GM12878 (cell line): ENCODE data around the gene GSE1. TPM values are rescaled to one million over a fixed set of nuclear protein-coding genes. Genes with fewer than 3 reads are reported as not detected.

ENCODE experiments used
- ATAC-seq: fragments of 200-7000 bp; cut with Tn5 transposase; 3 replicates; pipeline ENCODE4 v1.9.1; 2020; ENCODE audit warnings: mild to moderate bottlenecking, moderate library complexity
- BruUV-seq: library from RNA; stranded (reverse); fragments of 400-500 nt; replicated peaks from 2 replicates; lab custom pipeline; 2021; lab: Mats Ljungman, UMichigan
- CTCF ChIA-PET: fragments of 300-600 bp; sonication (Branson Sonifier 250); formaldehyde crosslinking; extraction: SDS; loops from one replicate; lab custom pipeline; 2021; ENCODE audit warnings: inconsistent platforms; lab: Yijun Ruan, JAX
- POLR2A ChIA-PET: fragments of 350-600 bp; formaldehyde crosslinking; extraction: SDS; loops from one replicate; lab custom pipeline; 2021; ENCODE audit warnings: inconsistent platforms; lab: Charles Lee
- RAD21 ChIA-PET: fragments of 300-600 bp; sonication (Branson Sonifier 250); formaldehyde crosslinking; loops from one replicate; lab custom pipeline; 2023; ENCODE audit warnings: antibody characterized with exemption; ENCODE audit not compliant: unreplicated experiment; lab: Charles Lee
- SMC1A ChIA-PET: fragments of 300-600 bp; sonication (Branson Sonifier 250); formaldehyde crosslinking; loops from one replicate; lab custom pipeline; 2023; ENCODE audit not compliant: unreplicated experiment, uncharacterized antibody; lab: Charles Lee
- DNase-seq: peaks from one replicate; pipeline ENCODE4 v3.0.0-alpha.2; 2011; ENCODE audit warnings: low read depth, low spot score
- FAIRE-seq: peaks from 3 replicates; lab custom pipeline; 2011; peaks lifted over from hg19 to GRCh38; lab: Jason Lieb, UNC
- H2AFZ ChIP-seq: 2 replicates; pipeline ENCODE4 v1.6.0; 2011; ENCODE audit warnings: low read depth, low read length, control low read depth; ENCODE audit not compliant: control insufficient read depth
- H3K27ac ChIP-seq: 2 replicates; pipeline ENCODE4 v1.5.1; 2011; ENCODE audit warnings: control low read depth; ENCODE audit not compliant: control insufficient read depth, insufficient read depth
- H3K27me3 ChIP-seq, 2 experiments: replicated peaks in 1 of 2; 2 replicates each; pipeline versions ENCODE4 v1.6.0 to v1.6.1; 2011; ENCODE audit warnings: low read length in 1 of 2; ENCODE audit not compliant: control insufficient read depth in 2 of 2, insufficient read depth in 2 of 2
- H3K36me3 ChIP-seq, 2 experiments: 2 replicates each; pipeline ENCODE4 v1.5.1; 2011; ENCODE audit warnings: low read length in 1 of 2; ENCODE audit not compliant: control insufficient read depth in 2 of 2, insufficient read depth in 2 of 2
- H3K4me1 ChIP-seq: 2 replicates; pipeline ENCODE4 v1.6.1; 2011; ENCODE audit warnings: mild to moderate bottlenecking, low read length, moderate library complexity, mixed read lengths; ENCODE audit not compliant: control insufficient read depth, insufficient read depth
- H3K4me2 ChIP-seq: 2 replicates; pipeline ENCODE4 v1.6.0; 2011; ENCODE audit warnings: control low read depth; ENCODE audit not compliant: control insufficient read depth, insufficient read depth
- H3K4me3 ChIP-seq: fragments of 200-600 bp; sonication (generic); 2 replicates; pipeline ENCODE4 v1.5.1; 2016
- H3K79me2 ChIP-seq: 2 replicates; pipeline ENCODE4 v1.6.0; 2011; ENCODE audit warnings: low read length; ENCODE audit not compliant: control insufficient read depth, insufficient read depth
- H3K9ac ChIP-seq: 2 replicates; pipeline ENCODE4 v1.8.0; 2011; ENCODE audit warnings: low read length, control low read depth, mixed read lengths; ENCODE audit not compliant: control insufficient read depth, insufficient read depth
- H3K9me3 ChIP-seq: replicated peaks from 3 replicates; pipeline ENCODE4 v1.5.1; 2011; ENCODE audit warnings: mild to moderate bottlenecking, low read length; ENCODE audit not compliant: control insufficient read depth, insufficient read depth
- H4K20me1 ChIP-seq: 2 replicates; pipeline ENCODE4 v1.6.0; 2011; ENCODE audit not compliant: control insufficient read depth, insufficient read depth
- CTCF ChIP-seq, 3 experiments: IDR thresholded peaks in 2 of 3; conservative IDR thresholded peaks in 1 of 3; 2 replicates each; pipeline ENCODE4 v1.5.1; 2011; ENCODE audit warnings: low read depth in 3 of 3, low read length in 3 of 3, mild to moderate bottlenecking in 3 of 3, control low read depth in 2 of 3, moderate library complexity in 2 of 3, inconsistent platforms in 1 of 3, mixed read lengths in 1 of 3; ENCODE audit not compliant: control insufficient read depth in 2 of 3, insufficient read depth in 1 of 3; ENCODE audit errors: extremely low read depth in 1 of 3
- E2F8 ChIP-seq: fragments of 450-650 bp; IDR thresholded peaks from 2 replicates; pipeline ENCODE4 v1.6.1; 2018; ENCODE audit warnings: mild to moderate bottlenecking, low read depth, moderate library complexity; ENCODE audit not compliant: partially characterized antibody
- E4F1 ChIP-seq: fragments of 450-650 bp; IDR thresholded peaks from 2 replicates; pipeline ENCODE4 v1.6.1; 2018; ENCODE audit warnings: borderline replicate concordance, mild to moderate bottlenecking; ENCODE audit not compliant: partially characterized antibody
- PAX8 ChIP-seq: fragments of 450-650 bp; IDR thresholded peaks from 2 replicates; pipeline ENCODE4 v1.6.1; 2017; ENCODE audit warnings: mild to moderate bottlenecking, moderate library complexity
- WGBS: methylation state at CpG from one replicate; pipeline ENCODE4 v1.1.6; 2016; ENCODE audit warnings: low lambda C conversion rate; ENCODE audit not compliant: insufficient replicate concordance, insufficient coverage; ENCODE audit errors: missing lambda C conversion rate; 5-methylcytosine and 5-hydroxymethylcytosine counted together
- in situ Hi-C: fragments of 300-500 bp; cut with MboI; formaldehyde crosslinking; loops from 9 replicates; pipeline ENCODE4 v1.14.3; 2018; ENCODE audit warnings: mixed read lengths
- intact Hi-C: fragments of 100-400 bp; cut with micrococcal nuclease; formaldehyde crosslinking; loops from one replicate; pipeline ENCODE4 v1.14.2; 2022; ENCODE audit not compliant: unreplicated experiment
- polyA plus RNA-seq, 11 experiments: library from polyadenylated mRNA; depleted of rRNA in 4 of 11; unstranded in 6 of 11; stranded (reverse) in 5 of 11; fragments of >200 nt; fragmentation: Nextera tagmentation in 4 of 11; fragmentation: Illumina TruSeq in 1 of 11; extraction: Ambion mirVana in 4 of 11; extraction: Trizol in 1 of 11; gene quantifications; 1 replicate in 1 of 11; 2 replicates in 10 of 11; pipeline versions ENCODE4 v1.2.1 to v1.2.3, GENCODE V29; 2011 to 2016; ENCODE audit warnings: inconsistent platforms in 2 of 11, missing spikeins in 2 of 11, low read depth in 1 of 11
- total RNA-seq, 4 experiments: library from RNA; depleted of rRNA in 3 of 4; stranded (reverse); fragments of >200 nt in 3 of 4; fragmentation: Illumina TruSeq in 1 of 4; extraction: Trizol in 1 of 4; gene quantifications; 2 replicates each; pipeline versions ENCODE4 v1.2.1 to v1.2.3, GENCODE V29; 2013 to 2021

The GSE1 gene
- total and polyA plus RNA-seq, 10 of the 15 experiments (the other 5 are each of a cell fraction or from before 2014, with no cell fraction given) = 4.6 to 58.7 (median 18.2) TPM

GRCh38 chr16:85716022-85716679 is 103.0 kb downstream of the GSE1 start:
- H3K79me2 ChIP-seq = no peaks in the 10 kb centered on the region
- 36% methylated on average over 8 of the region's 9 CpGs for WGBS
- no TSS peak for BruUV-seq
- in situ Hi-C loops (loop anchor here (5.0 kb wide), 1 partner anchor 59 kb away; no protein-coding TSS in a partner anchor), intact Hi-C loops (loop anchor here (5.0 to 10.0 kb wide), 4 partner anchors 39 to 321 kb away; no protein-coding TSS in a partner anchor)
- H2AFZ ChIP-seq = no peak overlapping the region
- no peak for ATAC-seq
- ChIA-PET SMC1A (interaction anchor here (0.6 to 1.8 kb wide), 4 partner anchors 30 to 56 kb away, joined by 3 to 6 read pairs (median 4); no protein-coding TSS in a partner anchor), CTCF (interaction anchor here (0.6 to 6.4 kb wide), 14 partner anchors 27 to 601 kb away, joined by 3 to 36 read pairs (median 4); partner anchors contain the start of gene GINS2), RAD21 (interaction anchor here (0.6 to 1.3 kb wide), 3 partner anchors 44 to 368 kb away, joined by 3 to 4 read pairs (median 3); no protein-coding TSS in a partner anchor), POLR2A (no interaction called here)
- no peak overlapping the region for H3K4me2 ChIP-seq
- no peaks in the 10 kb centered on the region for H3K4me1 ChIP-seq
- no peak overlapping the region for H3K27ac ChIP-seq
- H3K27me3 ChIP-seq = no peaks in the 10 kb centered on the region
- H3K36me3 ChIP-seq = no peaks in the 10 kb centered on the region
- no peaks in the 10 kb centered on the region for H4K20me1 ChIP-seq
- FAIRE-seq = no peak
- no peaks in the 10 kb centered on the region; the same call in 2 of the 3 replicates for H3K9me3 ChIP-seq
- TF ChIP-seq PAX8 (no peak), E4F1 (peak; percentile 34), E2F8 (no peak), CTCF (IDR thresholded peaks at IDR 0.05 in 2 of 3, conservative IDR thresholded peaks at IDR 0.05 in 1 of 3; ENCODE audit: control insufficient read depth in 2 of 3, extremely low read depth in 1 of 3, insufficient read depth in 1 of 3, low read depth in 3 of 3, low read length in 3 of 3) (no peak)
- no peak for DNase-seq
- H3K4me3 ChIP-seq = no peak overlapping the region
- H3K9ac ChIP-seq = no peak overlapping the region
